ENCODE measurements around the gene MTMR1. TPM values are rescaled to one million over a fixed set of nuclear protein-coding genes. Genes with fewer than 3 reads are reported as not detected.

MTMR1 gene
- total RNA-seq, 2 donors from 2014 or later, result 16.8 to 58.8 TPM

DNA sequence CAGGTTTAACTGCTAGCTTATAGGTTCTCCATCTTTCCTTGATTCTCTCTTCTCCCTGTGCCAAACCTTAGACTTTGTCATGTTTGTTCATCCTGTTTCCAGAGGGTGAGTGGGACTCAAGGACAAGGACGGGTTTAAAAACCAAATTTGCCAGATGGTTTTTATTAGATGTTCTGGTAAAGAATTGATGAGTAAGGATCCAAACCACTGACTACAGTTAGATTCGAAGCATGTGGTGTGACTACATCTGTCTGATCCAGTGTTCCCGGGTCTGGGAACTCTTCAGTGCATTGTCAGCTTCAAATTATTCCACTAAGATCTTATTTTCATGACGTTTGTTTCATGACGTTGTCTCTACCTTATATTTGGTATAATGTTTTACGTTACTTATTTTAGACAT lies 37.5 kb downstream of the MTMR1 start:
- no peak overlapping the region for H3K27ac Mint-ChIP-seq
- no peak for DNase-seq (ENCODE audit: low spot score in 2 of 2)
- ATAC-seq, result no peak
- H3K9me3 Mint-ChIP-seq, result no peaks in the 10 kb centered on the region
- H3K36me3 Mint-ChIP-seq, result peaks cover 12 to 34% of the 10 kb centered on the region in 2 donors

DNA sequence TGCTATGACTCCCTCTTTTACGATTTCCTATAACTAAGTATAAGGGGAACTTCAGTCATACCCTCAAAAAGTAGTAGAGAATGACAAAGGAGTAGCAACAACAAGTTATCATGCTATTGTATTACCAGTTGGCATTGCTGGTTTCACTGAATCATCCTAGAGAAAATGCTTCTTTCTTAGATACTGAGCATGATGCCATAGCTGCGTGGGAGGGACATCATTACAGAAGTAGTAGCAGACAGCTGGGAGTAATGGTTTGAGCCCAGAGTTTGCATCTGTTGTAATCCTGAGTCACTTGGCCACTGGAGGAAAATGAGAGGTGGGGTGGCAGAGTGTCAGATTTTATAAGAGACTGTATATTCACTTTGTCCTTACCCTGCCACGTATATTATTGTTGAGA lies 38.6 kb downstream of the MTMR1 start:
- Mint-ChIP-seq H3K36me3 (peaks cover 12 to 41% of the 10 kb centered on the region in 2 donors), H3K27ac (peak overlapping the region; percentile 53 to 92), H3K9me3 (no peaks in the 10 kb centered on the region)
- ATAC-seq (peak; percentile 96), DNase-seq (ENCODE audit: low spot score in 2 of 2) (peak in 1 of 2 donors; percentile 10)

DNA sequence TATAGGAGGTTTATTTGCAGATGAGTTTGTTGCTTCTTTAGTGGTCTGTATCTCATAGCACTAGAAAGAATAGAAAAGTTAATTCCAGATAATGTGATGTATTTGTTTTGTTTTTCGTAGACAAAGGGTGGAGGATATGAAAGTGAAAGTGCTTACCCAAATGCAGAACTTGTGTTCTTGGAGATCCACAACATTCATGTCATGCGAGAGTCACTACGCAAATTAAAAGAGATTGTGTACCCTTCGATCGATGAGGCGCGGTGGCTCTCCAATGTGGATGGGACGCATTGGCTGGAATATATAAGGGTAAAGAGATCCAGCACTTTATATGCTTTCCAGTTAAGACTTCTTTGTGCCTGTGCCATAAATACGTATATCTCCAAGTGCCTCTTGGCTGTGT lies 43.3 kb downstream of the MTMR1 start:
- no peaks in the 10 kb centered on the region for H3K9me3 Mint-ChIP-seq
- H3K27ac Mint-ChIP-seq, result peak overlapping the region in 1 of 2 donors; percentile 70
- H3K36me3 Mint-ChIP-seq, result peaks cover 12 to 55% of the 10 kb centered on the region in 2 donors
- ATAC-seq (no peak), DNase-seq (ENCODE audit: low spot score in 2 of 2) (no peak)

DNA sequence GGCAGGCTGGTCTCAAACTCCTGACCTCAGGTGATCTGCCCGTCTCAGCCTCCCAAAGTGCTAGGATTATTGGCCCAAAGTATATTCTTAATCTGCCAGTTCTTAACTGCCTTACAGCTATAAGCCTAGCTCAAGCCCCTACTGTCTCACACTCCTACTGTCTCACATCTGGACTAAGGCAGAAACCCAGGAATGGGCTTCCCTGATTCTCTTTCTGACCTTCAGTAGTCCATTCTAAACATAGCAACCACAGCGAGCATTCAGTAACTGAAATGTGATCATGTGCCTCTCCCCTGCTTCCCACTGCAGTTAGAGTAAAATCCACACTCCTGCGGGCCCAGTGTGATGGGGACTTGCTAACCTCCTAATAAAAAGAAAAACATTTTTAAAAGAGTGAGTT lies 58.9 kb downstream of the MTMR1 start:
- Mint-ChIP-seq H3K36me3 (peaks cover 0 to 10% of the 10 kb centered on the region in 2 donors), H3K27ac (no peak overlapping the region), H3K9me3 (no peaks in the 10 kb centered on the region)
- ATAC-seq, result no peak
- DNase-seq (ENCODE audit: low spot score in 2 of 2), result no peak

DNA sequence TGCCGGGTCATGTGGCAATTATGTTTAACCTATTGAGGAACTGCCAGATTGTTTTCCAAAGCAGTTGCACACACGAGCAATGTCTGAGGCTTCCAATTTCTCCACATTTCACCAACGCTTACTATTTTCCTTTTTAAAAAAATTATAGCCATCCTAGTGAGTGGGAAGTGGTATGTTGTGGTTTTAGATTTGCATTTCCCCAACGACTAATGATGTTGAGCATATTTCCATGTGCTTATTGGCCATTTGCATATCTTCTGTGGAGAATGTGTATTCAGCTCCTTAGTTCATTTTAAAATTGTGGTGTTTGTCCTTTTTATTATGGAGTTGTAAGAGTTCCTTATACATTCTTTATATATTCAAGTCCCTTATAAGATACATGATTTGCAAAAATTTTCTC lies 60.2 kb downstream of the MTMR1 start:
- H3K27ac Mint-ChIP-seq, result no peak overlapping the region
- ATAC-seq (no peak), DNase-seq (ENCODE audit: low spot score in 2 of 2) (no peak)
- H3K36me3 Mint-ChIP-seq, result peaks cover 0 to 16% of the 10 kb centered on the region in 2 donors
- no peaks in the 10 kb centered on the region for H3K9me3 Mint-ChIP-seq

DNA sequence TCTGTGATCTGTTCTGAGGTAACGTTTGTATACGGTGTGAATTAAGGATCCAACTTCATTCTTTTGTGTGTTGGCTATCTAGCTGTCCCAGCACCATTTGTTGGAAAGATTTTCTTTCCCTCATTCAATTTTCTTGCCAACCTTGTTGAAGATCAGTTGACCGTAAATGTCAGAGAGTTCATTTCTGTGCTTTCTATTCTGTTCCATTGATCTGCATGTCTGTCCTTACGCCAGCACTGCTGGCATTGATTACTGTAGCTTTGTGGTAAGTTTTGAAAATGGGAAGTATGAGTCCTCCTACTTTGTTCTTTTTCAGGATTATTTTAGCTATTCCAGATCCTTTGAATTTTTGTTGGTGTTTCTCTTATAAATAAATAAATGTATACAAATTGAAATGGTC lies 60.8 kb downstream of the MTMR1 start:
- H3K9me3 Mint-ChIP-seq, result no peaks in the 10 kb centered on the region
- no peak for DNase-seq (ENCODE audit: low spot score in 2 of 2)
- no peak overlapping the region for H3K27ac Mint-ChIP-seq
- peaks cover 0 to 20% of the 10 kb centered on the region in 2 donors for H3K36me3 Mint-ChIP-seq
- ATAC-seq, result no peak

DNA sequence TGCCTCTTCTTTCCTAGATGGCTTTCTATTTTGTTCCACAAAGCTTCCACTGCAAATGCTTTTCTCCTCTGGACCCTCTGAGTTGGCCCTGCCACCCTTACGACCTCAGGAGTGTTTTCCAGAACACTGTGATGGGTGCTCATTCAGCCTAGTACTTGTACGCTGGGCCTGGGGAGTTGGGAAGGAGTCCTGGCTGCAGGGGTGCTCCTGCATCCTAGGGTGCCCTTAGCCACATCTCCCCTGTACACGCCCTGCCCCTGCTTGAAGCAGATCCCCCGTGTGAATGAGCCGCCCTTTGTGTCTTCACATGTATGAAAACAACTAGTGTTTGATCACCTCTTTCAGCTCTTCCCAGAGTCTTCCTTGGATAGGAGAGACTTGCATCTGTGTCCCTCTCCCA lies 64.2 kb downstream of the MTMR1 start:
- H3K36me3 Mint-ChIP-seq, result peaks cover 0 to 16% of the 10 kb centered on the region in 2 donors

DNA sequence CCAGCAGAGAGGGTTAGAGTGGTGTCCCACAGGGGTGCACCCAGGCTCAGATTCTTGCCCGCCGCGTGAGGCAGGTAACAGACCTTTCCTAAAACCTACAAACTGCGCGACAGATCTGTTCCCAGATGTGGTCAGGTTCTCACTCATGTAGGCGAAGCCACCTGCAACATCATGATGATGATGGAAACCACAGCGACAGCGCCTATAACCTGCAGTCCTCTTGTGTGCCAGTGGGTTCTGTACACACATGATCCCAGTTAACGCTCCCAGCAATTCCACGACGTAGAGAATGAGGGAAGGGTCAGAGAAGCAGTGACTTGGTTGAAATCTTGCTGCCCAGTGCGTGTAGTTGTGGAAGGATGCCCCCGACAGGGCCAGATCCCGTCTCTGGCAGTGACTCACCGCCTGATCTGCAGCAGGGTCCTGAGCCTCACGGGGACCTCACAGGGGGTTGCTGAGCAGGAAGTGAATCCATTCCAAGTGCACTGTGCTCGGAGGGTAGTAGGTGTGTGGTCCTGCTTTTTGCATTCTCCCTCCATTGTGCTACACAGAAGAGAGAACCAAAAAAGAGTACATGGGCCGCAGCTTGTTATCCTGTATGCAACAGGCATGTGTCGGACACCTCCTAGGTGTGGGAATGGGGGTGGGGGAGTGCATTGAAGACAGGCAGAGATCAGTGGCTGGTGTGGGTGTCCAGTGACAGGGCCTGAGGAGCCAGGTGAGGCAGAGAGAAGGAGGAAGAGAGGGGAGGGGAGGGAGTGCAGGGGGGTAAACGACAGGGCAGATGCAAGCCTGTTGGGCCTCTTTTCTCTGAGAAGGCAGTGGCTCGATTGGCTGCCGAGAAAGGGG lies 66.6 kb downstream of the MTMR1 start:
- H3K27ac Mint-ChIP-seq, result peak overlapping the region in 1 of 2 donors; percentile 60
- H3K36me3 Mint-ChIP-seq, result peaks cover 0 to 11% of the 10 kb centered on the region in 2 donors
- ATAC-seq, result no peak
- no peaks in the 10 kb centered on the region for H3K9me3 Mint-ChIP-seq
- no peak for DNase-seq (ENCODE audit: low spot score in 2 of 2)

More for the DNA sequence above, 64.2 kb downstream of the MTMR1 start:
- DNase-seq (ENCODE audit: low spot score in 2 of 2), result no peak
- Mint-ChIP-seq H3K9me3 (no peaks in the 10 kb centered on the region), H3K27ac (peak overlapping the region; percentile 78 to 85)
- ATAC-seq, result no peak

DNA sequence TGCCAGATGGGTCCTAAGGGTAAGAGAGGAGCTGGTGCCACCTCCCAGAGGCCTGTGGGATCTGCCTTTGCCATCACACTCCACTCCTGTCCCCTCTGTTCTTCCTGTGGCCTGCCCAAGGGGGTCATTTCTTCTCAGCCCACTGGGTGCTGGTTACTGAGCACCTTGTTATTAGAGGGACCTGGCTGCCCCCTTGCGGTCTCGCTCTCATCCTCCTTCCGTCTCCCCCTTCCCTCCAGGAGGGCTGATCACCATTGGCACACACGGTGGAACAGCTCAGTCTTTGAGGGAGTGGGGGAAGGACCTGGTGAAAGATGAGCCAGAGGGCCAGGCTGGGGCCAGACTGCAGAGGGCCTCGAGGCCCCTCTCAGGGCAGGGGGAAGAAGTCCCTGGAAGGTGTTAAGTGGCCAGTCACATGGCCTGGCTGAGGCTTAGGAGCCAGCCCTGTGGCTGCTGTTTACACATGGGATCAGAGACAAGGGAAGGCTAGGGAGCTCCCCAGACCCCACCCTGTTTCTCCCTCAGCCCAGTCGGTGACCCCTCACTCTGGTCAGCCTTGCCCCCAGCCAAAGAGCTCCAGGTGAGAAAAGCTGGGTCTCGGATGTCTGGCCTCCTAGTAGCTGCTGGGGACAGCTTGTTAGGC lies 68.1 kb downstream of the MTMR1 start:
- H3K27ac Mint-ChIP-seq, result no peak overlapping the region
- no peak for DNase-seq (ENCODE audit: low spot score in 2 of 2)
- ATAC-seq, result no peak
- H3K9me3 Mint-ChIP-seq, result no peaks in the 10 kb centered on the region
- peaks cover 0 to 11% of the 10 kb centered on the region in 2 donors for H3K36me3 Mint-ChIP-seq

DNA sequence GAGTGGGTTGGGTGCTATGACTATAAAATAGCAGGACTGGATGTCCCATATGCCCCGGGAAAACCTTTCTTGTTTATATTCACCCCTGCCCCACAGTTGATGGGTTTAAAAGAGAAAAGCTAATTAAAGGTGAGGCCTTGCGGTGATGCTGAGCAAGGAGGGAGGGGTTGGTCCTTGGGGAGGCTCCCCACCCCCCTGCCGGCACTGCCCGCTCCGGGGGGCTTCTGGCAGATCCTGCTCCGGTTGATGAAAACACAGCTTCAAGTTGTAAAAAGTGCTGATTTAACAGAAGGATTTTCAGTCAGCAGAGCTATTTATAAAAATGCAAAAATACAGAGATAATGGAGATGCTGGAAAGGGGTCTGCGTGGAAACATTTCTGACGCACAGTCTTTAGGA lies 68.6 kb downstream of the MTMR1 start:
- Mint-ChIP-seq H3K36me3 (peaks cover 0 to 11% of the 10 kb centered on the region in 2 donors), H3K27ac (no peak overlapping the region), H3K9me3 (no peaks in the 10 kb centered on the region)
- no peak for DNase-seq (ENCODE audit: low spot score in 2 of 2)
- ATAC-seq, result no peak

DNA sequence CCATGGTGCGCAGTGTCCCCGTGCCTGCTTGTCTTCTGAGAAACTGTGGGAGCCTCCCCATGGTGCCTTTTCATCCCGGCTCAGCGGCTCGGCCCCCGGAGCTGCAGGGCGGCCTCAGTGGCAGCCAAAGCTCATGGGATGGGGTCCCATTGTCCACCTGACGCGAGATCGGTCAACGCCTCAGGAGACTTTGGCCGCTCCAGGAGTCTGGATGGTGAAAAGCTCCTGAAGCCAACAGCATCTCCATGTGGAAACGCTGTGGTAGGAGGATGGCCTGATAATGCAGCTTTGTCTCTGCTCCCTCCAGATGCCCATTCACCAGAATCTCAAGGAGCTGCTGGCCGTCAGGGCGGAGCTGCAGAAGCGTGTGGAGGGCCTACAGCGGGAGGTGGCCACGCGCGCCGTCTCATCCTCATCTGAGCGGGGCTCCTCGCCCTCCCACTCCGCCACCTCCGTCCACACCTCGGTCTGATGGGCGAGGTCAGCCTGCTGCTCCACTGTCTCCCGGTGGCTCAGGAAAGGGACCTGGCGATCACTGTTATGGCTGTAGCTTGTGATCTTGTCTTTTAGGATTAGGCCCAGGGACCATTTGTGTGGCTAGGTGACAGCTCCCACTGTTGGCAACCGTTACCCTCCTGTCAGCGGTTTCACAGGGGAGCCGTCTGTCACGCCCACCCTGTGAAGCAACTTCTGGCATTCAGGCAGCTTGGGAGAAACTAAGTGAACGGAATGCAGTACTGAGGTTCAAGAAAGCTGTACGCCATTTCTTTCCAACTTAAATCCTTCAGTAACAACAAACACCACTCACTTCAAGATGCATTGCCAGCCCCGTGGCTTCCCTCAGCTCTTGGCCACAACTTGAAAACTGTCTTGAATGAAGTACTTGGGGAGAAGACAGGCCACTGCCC lies 69.3 kb downstream of the MTMR1 start:
- no peak for ATAC-seq
- H3K36me3 Mint-ChIP-seq, result peaks cover 0 to 7% of the 10 kb centered on the region in 2 donors
- peak overlapping the region in 1 of 2 donors; percentile 29 for H3K27ac Mint-ChIP-seq
- no peaks in the 10 kb centered on the region for H3K9me3 Mint-ChIP-seq
- no peak for DNase-seq (ENCODE audit: low spot score in 2 of 2)

DNA sequence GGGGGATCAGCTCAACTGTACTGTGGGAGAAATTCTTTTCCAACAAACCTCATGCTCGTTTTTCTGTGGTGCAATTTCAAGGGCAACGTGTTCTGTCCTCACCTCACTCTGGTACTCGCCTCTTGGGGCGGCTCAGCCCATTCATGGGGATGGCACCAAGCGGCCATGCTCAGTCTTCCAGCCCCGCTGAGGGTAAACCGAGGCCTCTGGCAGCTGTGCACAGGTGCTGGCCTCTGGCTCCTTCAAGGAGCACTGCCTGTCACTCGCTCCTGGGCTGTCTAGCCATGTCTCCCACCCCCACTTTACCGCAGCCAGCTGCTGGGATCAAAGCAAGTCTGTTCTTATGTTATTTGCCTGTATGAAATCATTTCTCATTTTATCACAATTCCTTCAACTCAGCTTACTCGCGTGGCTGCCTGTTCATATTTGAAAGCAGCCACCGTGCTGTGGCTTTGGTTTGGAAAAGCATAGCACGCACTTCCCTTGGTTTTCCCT lies 70.2 kb downstream of the MTMR1 start:
- H3K9me3 Mint-ChIP-seq, result no peaks in the 10 kb centered on the region
- peaks cover 0 to 5% of the 10 kb centered on the region in 2 donors for H3K36me3 Mint-ChIP-seq
- no peak for DNase-seq (ENCODE audit: low spot score in 2 of 2)
- no peak for ATAC-seq
- H3K27ac Mint-ChIP-seq, result no peak overlapping the region

DNA sequence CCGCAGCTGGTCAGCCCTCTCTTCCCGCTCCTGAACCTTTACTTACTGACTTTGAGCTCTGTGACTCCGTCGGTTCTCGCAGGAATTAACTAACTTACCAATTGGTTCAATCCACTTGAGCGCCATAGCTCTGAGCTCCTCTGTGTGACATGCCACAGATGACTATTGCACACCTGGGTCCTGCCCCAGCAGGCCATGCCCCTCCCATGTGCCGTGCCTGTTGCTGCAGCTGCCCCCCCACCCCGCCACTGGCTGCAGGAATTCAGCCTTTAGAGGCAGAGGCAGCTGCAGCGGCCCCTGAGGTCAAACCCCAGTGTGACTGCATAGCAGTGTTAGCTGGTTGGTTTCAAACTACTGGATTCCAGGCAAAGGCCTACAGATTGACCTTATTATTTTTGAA lies 70.6 kb downstream of the MTMR1 start:
- DNase-seq (ENCODE audit: low spot score in 2 of 2), result no peak
- H3K9me3 Mint-ChIP-seq, result no peaks in the 10 kb centered on the region
- H3K27ac Mint-ChIP-seq, result peak overlapping the region in 1 of 2 donors; percentile 44
- no peak for ATAC-seq
- peaks cover 0 to 3% of the 10 kb centered on the region in 2 donors for H3K36me3 Mint-ChIP-seq

DNA sequence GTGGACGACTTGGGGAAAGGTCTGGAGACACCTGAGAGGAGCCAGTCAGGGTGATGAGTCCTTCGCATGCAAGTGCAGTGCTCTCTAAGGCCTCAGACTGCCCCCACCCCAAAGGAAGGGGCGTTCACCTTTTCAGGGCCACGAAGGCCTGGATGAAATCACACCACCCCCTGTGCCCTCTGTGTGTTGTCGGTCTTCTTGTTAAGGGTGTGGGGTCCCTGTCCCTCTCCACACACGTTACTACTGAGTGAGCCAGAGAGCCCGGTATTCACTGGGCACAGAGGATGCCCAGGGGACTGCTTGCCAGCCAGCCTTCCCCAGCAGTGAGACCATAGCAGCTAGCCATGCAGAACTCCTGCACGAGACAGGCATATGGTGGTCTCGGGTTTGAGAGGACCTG lies 72.0 kb downstream of the MTMR1 start:
- DNase-seq (ENCODE audit: low spot score in 2 of 2), result no peak
- no peak for ATAC-seq
- no peaks in the 10 kb centered on the region for H3K9me3 Mint-ChIP-seq
- no peak overlapping the region for H3K27ac Mint-ChIP-seq
- no peaks in the 10 kb centered on the region for H3K36me3 Mint-ChIP-seq

DNA sequence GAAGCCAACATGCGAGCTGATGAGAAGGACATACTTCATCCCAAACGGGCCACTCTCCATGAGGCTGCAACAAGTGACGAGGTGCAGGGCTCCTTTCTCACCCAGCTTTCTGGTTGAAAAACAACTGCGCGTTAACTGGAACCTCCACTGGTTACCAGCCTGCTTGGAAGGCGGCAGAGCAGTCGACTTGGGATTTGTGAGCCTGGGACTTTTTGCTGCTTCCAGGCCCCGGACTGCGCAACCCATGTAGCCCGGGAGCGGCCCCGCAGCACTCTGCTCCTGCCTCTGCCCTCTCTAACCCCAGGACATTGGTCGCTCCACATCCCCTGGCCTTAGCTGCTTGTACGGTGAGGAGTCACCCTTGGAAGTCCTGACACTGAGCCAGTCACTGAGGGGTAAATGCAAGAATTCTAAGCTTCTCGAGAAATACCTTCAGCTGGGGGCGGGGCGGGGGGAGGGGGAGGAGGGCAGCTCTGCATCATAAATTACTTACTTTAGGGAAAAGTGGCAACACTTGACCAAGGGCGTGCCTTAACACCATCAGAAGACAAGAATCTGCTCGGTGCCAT lies 72.7 kb downstream of the MTMR1 start:
- Mint-ChIP-seq H3K9me3 (no peaks in the 10 kb centered on the region), H3K36me3 (no peaks in the 10 kb centered on the region), H3K27ac (no peak overlapping the region)
- DNase-seq (ENCODE audit: low spot score in 2 of 2) (no peak), ATAC-seq (no peak)

DNA sequence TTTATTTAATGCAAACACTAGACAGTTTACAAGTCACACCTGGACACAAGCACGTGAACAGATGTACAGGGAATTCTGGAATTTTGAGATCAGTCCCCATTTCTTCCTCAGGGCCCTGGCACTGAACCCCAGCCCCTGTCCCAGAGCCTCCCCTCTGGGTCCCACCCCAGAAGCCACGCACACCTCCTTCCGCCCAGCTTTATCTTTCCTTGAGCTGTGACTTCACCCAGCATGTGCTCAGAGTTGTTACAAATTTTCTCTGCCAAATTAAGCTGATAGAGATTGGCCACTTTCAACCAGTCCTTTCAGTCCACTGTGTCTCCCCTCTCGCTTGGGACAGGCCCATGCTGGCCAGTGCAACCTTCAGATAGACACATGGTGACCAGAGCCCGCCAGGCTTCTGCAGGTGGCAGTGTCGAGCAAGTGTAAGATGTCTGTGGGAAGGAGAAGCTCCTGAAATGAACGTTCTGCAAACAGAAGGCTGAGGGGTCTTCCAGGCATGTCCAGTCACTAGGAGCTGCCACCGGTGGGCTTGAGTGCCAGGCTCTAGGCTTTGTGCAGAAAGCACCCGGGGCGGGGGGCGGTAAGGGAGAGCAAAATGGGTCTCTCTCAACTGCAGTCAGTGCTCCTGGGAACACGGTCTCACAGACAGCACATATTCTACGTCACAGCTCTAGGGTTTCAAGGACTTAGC lies 73.3 kb downstream of the MTMR1 start:
- Mint-ChIP-seq H3K36me3 (no peaks in the 10 kb centered on the region), H3K9me3 (no peaks in the 10 kb centered on the region), H3K27ac (peak overlapping the region in 1 of 2 donors; percentile 36)
- ATAC-seq, result no peak
- DNase-seq (ENCODE audit: low spot score in 2 of 2), result no peak
